ENCODE results near the gene FGD2. TPM values are rescaled to one million over a fixed set of nuclear protein-coding genes. Genes with fewer than 3 reads are reported as not detected.

The FGD2 gene
- total RNA-seq, 1 experiment from 2014 or later, result not detected

DNA sequence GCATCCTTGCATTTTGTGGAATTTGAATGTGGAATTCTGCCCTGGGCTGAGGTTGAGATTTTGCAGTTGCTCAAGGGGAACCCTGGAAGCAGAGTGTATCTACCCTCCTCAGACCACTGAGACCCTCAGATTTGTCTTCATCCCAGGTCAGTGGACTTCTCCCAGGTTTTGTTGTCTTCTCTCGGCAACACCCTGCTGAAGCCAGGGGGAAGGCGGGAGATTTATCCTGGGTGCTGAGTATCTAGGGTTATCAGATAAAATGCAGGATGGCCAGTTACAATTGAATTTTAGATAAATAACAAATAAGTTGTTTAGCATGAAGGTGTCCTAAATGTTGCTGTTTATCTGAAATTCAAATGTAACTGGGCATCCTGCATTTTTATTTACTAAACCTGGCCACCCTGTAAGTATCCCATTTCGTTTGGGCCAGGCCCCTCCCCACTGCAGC is 43.0 kb downstream of the FGD2 start:
- Histone ChIP-seq H3K4me3 (ENCODE audit: low read depth, low read length, poor library complexity, severe bottlenecking) (no peak overlapping the region), H3K4me1 (ENCODE audit: insufficient read depth, low read length, poor library complexity, severe bottlenecking) (no peaks in the 10 kb centered on the region), H3K27ac (ENCODE audit: low read depth, low read length, poor library complexity, severe bottlenecking) (no peak overlapping the region), H3K36me3 (ENCODE audit: insufficient read depth, low read length, poor library complexity, severe bottlenecking) (no peaks in the 10 kb centered on the region), H3K27me3 (replicated peaks; ENCODE audit: insufficient read depth, low read depth, low read length, poor library complexity) (no peaks in the 10 kb centered on the region), H3K9me3 (ENCODE audit: low read depth, low read length, poor library complexity, severe bottlenecking) (no peaks in the 10 kb centered on the region)
- TF ChIP-seq EZH2 (IDR thresholded peaks at IDR 0.05; ENCODE audit: borderline replicate concordance, low read depth, low read length, poor library complexity, severe bottlenecking), result no peak
- TF ChIP-seq, protein P1, sequence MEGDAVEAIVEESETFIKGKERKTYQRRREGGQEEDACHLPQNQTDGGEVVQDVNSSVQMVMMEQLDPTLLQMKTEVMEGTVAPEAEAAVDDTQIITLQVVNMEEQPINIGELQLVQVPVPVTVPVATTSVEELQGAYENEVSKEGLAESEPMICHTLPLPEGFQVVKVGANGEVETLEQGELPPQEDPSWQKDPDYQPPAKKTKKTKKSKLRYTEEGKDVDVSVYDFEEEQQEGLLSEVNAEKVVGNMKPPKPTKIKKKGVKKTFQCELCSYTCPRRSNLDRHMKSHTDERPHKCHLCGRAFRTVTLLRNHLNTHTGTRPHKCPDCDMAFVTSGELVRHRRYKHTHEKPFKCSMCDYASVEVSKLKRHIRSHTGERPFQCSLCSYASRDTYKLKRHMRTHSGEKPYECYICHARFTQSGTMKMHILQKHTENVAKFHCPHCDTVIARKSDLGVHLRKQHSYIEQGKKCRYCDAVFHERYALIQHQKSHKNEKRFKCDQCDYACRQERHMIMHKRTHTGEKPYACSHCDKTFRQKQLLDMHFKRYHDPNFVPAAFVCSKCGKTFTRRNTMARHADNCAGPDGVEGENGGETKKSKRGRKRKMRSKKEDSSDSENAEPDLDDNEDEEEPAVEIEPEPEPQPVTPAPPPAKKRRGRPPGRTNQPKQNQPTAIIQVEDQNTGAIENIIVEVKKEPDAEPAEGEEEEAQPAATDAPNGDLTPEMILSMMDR (conservative IDR thresholded peaks at IDR 0.05; ENCODE audit: low read depth, low read length), result no peak
- intact Hi-C loops (cut with micrococcal nuclease; ENCODE audit: unreplicated experiment), result no loop called here
- no TSS peak for BruUV-seq (replicated peaks)
- ChIA-PET POLR2A (ENCODE audit: low non-redundant PET) (no interaction called here), CTCF (interaction anchor here (1.3 to 1.4 kb wide), 2 partner anchors 27 to 162 kb away, joined by 3 to 4 read pairs; no protein-coding TSS in a partner anchor)
- no peak for DNase-seq (ENCODE audit: low spot score)

GRCh38 chr6:37048851-37049757 is 43.6 kb downstream of the FGD2 start:
- H3K4me3 ChIP-seq (ENCODE audit: low read depth, low read length, poor library complexity, severe bottlenecking), result no peak overlapping the region
- H3K27ac ChIP-seq (ENCODE audit: low read depth, low read length, poor library complexity, severe bottlenecking), result no peak overlapping the region
- DNase-seq (ENCODE audit: low spot score), result no peak
- H3K9me3 ChIP-seq (ENCODE audit: low read depth, low read length, poor library complexity, severe bottlenecking), result no peaks in the 10 kb centered on the region
- no peaks in the 10 kb centered on the region for H3K27me3 ChIP-seq (replicated peaks; ENCODE audit: insufficient read depth, low read depth, low read length, poor library complexity)
- no peak for TF ChIP-seq EZH2 (IDR thresholded peaks at IDR 0.05; ENCODE audit: borderline replicate concordance, low read depth, low read length, poor library complexity, severe bottlenecking)
- TF ChIP-seq, protein P1 (conservative IDR thresholded peaks at IDR 0.05; ENCODE audit: low read depth, low read length), result no peak
- BruUV-seq (replicated peaks), result no TSS peak
- ChIA-PET CTCF (interaction anchor here (1.3 to 1.4 kb wide), 2 partner anchors 28 to 161 kb away, joined by 3 to 4 read pairs; no protein-coding TSS in a partner anchor), POLR2A (ENCODE audit: low non-redundant PET) (no interaction called here)
- intact Hi-C loops (cut with micrococcal nuclease; ENCODE audit: unreplicated experiment), result no loop called here
- H3K36me3 ChIP-seq (ENCODE audit: insufficient read depth, low read length, poor library complexity, severe bottlenecking), result no peaks in the 10 kb centered on the region
- H3K4me1 ChIP-seq (ENCODE audit: insufficient read depth, low read length, poor library complexity, severe bottlenecking), result no peaks in the 10 kb centered on the region

- no peak for TF ChIP-seq EZH2 (IDR thresholded peaks at IDR 0.05; ENCODE audit: borderline replicate concordance, low read depth, low read length, poor library complexity, severe bottlenecking)
- TF ChIP-seq, protein P1 (conservative IDR thresholded peaks at IDR 0.05; ENCODE audit: low read depth, low read length), result no peak
- intact Hi-C loops (cut with micrococcal nuclease; ENCODE audit: unreplicated experiment), result no loop called here
Observed at GRCh38 chr6:37049758-37050044, 44.2 kb downstream of the FGD2 start.

More at GRCh38 chr6:37049758-37050044, 44.2 kb downstream of the FGD2 start:
- CTCF ChIA-PET, result interaction anchor here (1.4 kb wide), 1 partner anchor 29 kb away, joined by 3 read pairs; no protein-coding TSS in a partner anchor
- BruUV-seq (replicated peaks), result no TSS peak
- Histone ChIP-seq H3K9me3 (ENCODE audit: low read depth, low read length, poor library complexity, severe bottlenecking) (no peaks in the 10 kb centered on the region), H3K4me3 (ENCODE audit: low read depth, low read length, poor library complexity, severe bottlenecking) (no peak overlapping the region), H3K4me1 (ENCODE audit: insufficient read depth, low read length, poor library complexity, severe bottlenecking) (no peaks in the 10 kb centered on the region), H3K27ac (ENCODE audit: low read depth, low read length, poor library complexity, severe bottlenecking) (no peak overlapping the region), H3K27me3 (replicated peaks; ENCODE audit: insufficient read depth, low read depth, low read length, poor library complexity) (no peaks in the 10 kb centered on the region), H3K36me3 (ENCODE audit: insufficient read depth, low read length, poor library complexity, severe bottlenecking) (no peaks in the 10 kb centered on the region)
- no peak for DNase-seq (ENCODE audit: low spot score)
- POLR2A ChIA-PET (ENCODE audit: low non-redundant PET), result no interaction called here
